Trophoblast cell (in vitro differentiated cells and primary cell): ENCODE measurements around the gene CEPT1.

Source experiments
- DNase-seq, 2 donors: peaks; one replicate each; pipeline ENCODE4 v3.0.0-alpha.2; 2016
- H2AFZ ChIP-seq: 2 replicates; pipeline ENCODE4 v1.6.1; 2013; ENCODE audit warnings: low read length, moderate library complexity, mild to moderate bottlenecking; ENCODE audit not compliant: insufficient read depth, poor library complexity
- H2AK5ac ChIP-seq: 2 replicates; pipeline ENCODE4 v1.6.1; 2013; ENCODE audit warnings: mild to moderate bottlenecking, low read length
- H2BK120ac ChIP-seq: 2 replicates; pipeline ENCODE4 v1.6.1; 2013; ENCODE audit warnings: low read length, mild to moderate bottlenecking, moderate library complexity; ENCODE audit not compliant: insufficient read depth, poor library complexity
- H2BK12ac ChIP-seq: 2 replicates; pipeline ENCODE4 v1.6.1; 2013; ENCODE audit warnings: mild to moderate bottlenecking, low read length, moderate library complexity
- H2BK5ac ChIP-seq: 2 replicates; pipeline ENCODE4 v1.6.1; 2013; ENCODE audit warnings: low read length, low read depth, moderate library complexity, mild to moderate bottlenecking; ENCODE audit not compliant: poor library complexity
- H3K14ac ChIP-seq: 2 replicates; pipeline ENCODE4 v1.6.1; 2013; ENCODE audit warnings: mild to moderate bottlenecking, low read length
- H3K18ac ChIP-seq: 2 replicates; pipeline ENCODE4 v1.6.1; 2013; ENCODE audit warnings: mild to moderate bottlenecking, low read length
- H3K23ac ChIP-seq: 2 replicates; pipeline ENCODE4 v1.6.1; 2013; ENCODE audit warnings: low read length
- H3K27ac ChIP-seq: 2 replicates; pipeline ENCODE4 v1.5.1; 2013; ENCODE audit warnings: low read depth, mild to moderate bottlenecking, inconsistent platforms, low read length, moderate library complexity
- H3K27me3 ChIP-seq: 2 replicates; pipeline ENCODE4 v1.6.1; 2013; ENCODE audit warnings: inconsistent platforms, mild to moderate bottlenecking, low read length, moderate library complexity; ENCODE audit not compliant: insufficient read depth
- H3K36me3 ChIP-seq, 2 experiments: 1 replicate in 1 of 2; 2 replicates in 1 of 2; pipeline ENCODE4 v1.6.1; 2013; ENCODE audit warnings: low read length in 2 of 2, mild to moderate bottlenecking in 2 of 2, moderate library complexity in 1 of 2; ENCODE audit not compliant: insufficient read depth in 2 of 2, control insufficient read depth in 1 of 2
- H3K4ac ChIP-seq: 2 replicates; pipeline ENCODE4 v1.6.1; 2013; ENCODE audit warnings: low read depth, mild to moderate bottlenecking, low read length, moderate library complexity
- H3K4me1 ChIP-seq, 2 experiments: 1 replicate in 1 of 2; 2 replicates in 1 of 2; pipeline ENCODE4 v1.6.1; 2013; ENCODE audit warnings: low read length in 2 of 2, mild to moderate bottlenecking in 2 of 2, moderate library complexity in 1 of 2; ENCODE audit not compliant: insufficient read depth in 2 of 2, control insufficient read depth in 1 of 2
- H3K4me2 ChIP-seq: 2 replicates; pipeline ENCODE4 v1.6.1; 2013; ENCODE audit warnings: inconsistent platforms, mild to moderate bottlenecking, low read length, moderate library complexity
- H3K4me3 ChIP-seq: 2 replicates; pipeline ENCODE4 v1.5.1; 2013; ENCODE audit warnings: mild to moderate bottlenecking, low read depth, low read length, inconsistent platforms
- H3K79me1 ChIP-seq: one replicate; pipeline ENCODE4 v1.6.1; 2013; ENCODE audit warnings: low read length
- H3K79me2 ChIP-seq: 2 replicates; pipeline ENCODE4 v1.6.1; 2013; ENCODE audit warnings: low read length, mild to moderate bottlenecking; ENCODE audit not compliant: control insufficient read depth, insufficient read depth, poor library complexity
- H3K9ac ChIP-seq: 2 replicates; pipeline ENCODE4 v1.6.1; 2013; ENCODE audit warnings: mild to moderate bottlenecking, low read length
- H3K9me3 ChIP-seq: 2 replicates; pipeline ENCODE4 v1.6.1; 2013; ENCODE audit warnings: low read depth, mild to moderate bottlenecking, control low read depth, inconsistent platforms, low read length; ENCODE audit not compliant: insufficient read depth
- H4K12ac ChIP-seq: 2 replicates; pipeline ENCODE4 v1.6.1; 2013; ENCODE audit warnings: low read depth, mild to moderate bottlenecking, low read length, moderate library complexity
- H4K8ac ChIP-seq: 2 replicates; pipeline ENCODE4 v1.6.1; 2013; ENCODE audit warnings: low read depth, mild to moderate bottlenecking, low read length, moderate library complexity
- H4K91ac ChIP-seq: one replicate; pipeline ENCODE4 v1.6.1; 2013; ENCODE audit warnings: low read depth, mild to moderate bottlenecking, low read length, moderate library complexity
- WGBS: extraction: QIAGEN DNeasy Blood & Tissue Kit; methylation state at CpG from one replicate; pipeline ENCODE4 v1.1.7; 2013; ENCODE audit warnings: missing lambda C conversion rate; ENCODE audit not compliant: insufficient read length, insufficient coverage; ENCODE audit errors: extremely low coverage; 5-methylcytosine and 5-hydroxymethylcytosine counted together

The CEPT1 gene

DNA sequence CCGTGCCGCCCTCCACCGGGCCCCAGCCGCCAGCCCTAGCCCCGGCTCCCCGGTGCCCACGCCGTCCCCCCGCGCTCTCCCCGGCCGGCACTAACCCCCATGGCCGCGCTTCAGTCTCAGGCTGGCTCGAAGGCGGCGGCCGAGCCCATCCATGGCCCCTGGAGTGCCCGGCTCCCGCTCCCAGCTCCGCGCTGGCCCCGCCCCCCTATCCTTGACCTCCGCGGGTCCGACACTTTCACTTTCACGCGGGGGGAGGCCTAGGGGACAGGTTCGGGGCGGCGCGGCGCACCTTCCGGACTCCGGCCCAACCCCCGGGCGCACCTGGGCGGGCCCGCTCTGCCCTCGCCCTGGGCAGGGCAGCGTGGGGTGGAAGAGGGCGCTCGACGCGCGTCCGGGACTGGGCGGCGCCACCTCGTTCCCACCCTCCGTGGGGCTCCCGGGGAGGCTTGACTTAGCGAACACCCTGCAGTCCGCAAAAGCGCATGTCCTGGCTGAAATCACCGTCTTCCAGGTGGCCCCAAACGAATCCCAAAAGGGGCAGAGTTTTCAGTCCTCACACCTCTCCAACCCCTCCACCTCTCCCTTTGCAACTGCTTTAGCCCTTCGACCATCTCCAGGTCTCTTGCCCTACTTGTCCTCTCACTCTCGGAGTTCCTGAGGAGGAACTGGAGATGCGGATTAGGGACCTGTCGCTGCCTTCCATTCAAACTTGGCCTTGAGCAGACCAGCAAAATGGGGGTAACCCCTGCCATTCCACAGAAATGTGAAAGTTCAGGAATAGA lies 64.4 kb downstream of the CEPT1 start:
- DNase-seq = no peak
- peak overlapping the region; percentile 0 for H2BK5ac ChIP-seq
- H2BK120ac ChIP-seq = peak overlapping the region; percentile 70
- H3K4me3 ChIP-seq = no peak overlapping the region
- no peak overlapping the region for H3K23ac ChIP-seq
- peak overlapping the region; percentile 84 for H4K91ac ChIP-seq
- peaks cover 2% of the 10 kb centered on the region for H3K79me2 ChIP-seq
- no peaks in the 10 kb centered on the region for H3K36me3 ChIP-seq
- no peak overlapping the region for H4K12ac ChIP-seq
- peaks cover 38% of the 10 kb centered on the region for H3K79me1 ChIP-seq
- H3K27ac ChIP-seq = no peak overlapping the region
- no peak overlapping the region for H2AFZ ChIP-seq
- peak overlapping the region; percentile 85 for H2BK12ac ChIP-seq
- H3K4me2 ChIP-seq = peak overlapping the region; percentile 43
- no peaks in the 10 kb centered on the region for H3K9me3 ChIP-seq
- H4K8ac ChIP-seq = peak overlapping the region; percentile 17
- peaks cover 17 to 26% of the 10 kb centered on the region in 2 experiments for H3K4me1 ChIP-seq
- no peak overlapping the region for H3K9ac ChIP-seq
- H3K4ac ChIP-seq = peak overlapping the region; percentile 41
- WGBS = no CpG with 5 or more reads among the region's 61 CpGs
- no peaks in the 10 kb centered on the region for H3K27me3 ChIP-seq
- H3K14ac ChIP-seq = peak overlapping the region; percentile 59
- H2AK5ac ChIP-seq = peak overlapping the region; percentile 71
- H3K18ac ChIP-seq = peak overlapping the region; percentile 38

DNA sequence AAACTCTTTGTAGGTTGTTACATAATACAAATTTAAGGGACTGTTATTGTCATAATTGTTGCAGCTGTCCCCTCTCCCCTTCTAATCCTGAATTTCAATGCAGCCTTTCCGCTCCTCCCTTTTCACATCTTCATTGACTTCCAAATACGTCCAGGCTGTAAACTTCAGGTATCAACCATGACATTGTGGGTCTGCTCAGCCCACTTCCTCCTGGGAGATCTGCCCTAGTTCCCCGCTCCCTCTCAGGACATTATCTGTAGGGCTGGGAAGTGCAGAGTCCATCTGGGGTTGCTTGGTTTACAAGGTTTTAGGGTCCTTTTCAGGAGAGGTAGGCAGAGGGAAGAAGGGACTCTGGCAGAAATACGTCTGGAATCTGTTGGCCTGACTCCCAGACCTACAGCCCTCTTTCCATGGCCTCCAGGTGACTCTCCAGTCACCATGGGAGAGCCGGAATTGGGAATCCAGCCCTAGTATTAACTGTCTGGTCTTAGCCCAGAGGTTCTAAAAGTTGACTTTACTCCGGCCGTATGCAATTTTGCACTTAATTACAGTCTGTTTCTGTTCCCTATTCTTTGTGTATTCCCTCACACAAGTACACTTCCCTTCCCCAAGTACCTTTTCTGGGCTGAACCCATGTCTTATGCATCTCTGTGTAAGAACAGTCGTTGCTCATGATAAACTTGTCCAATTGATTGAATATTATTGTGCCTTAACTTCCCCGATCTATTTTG lies 65.1 kb downstream of the CEPT1 start:
- Histone ChIP-seq H4K12ac (no peak overlapping the region), H3K4ac (no peak overlapping the region), H4K91ac (peak overlapping the region; percentile 84), H2AFZ (no peak overlapping the region), H2BK120ac (peak overlapping the region; percentile 70), H3K14ac (peak overlapping the region; percentile 46), H3K4me1 (peaks cover 16 to 25% of the 10 kb centered on the region in 2 experiments), H3K23ac (no peak overlapping the region), H3K79me2 (peaks cover 2% of the 10 kb centered on the region), H3K4me2 (no peak overlapping the region), H3K36me3 (no peaks in the 10 kb centered on the region), H3K27me3 (no peaks in the 10 kb centered on the region), H2AK5ac (peak overlapping the region; percentile 15), H3K79me1 (peaks cover 34% of the 10 kb centered on the region), H2BK5ac (peak overlapping the region; percentile 59), H2BK12ac (peak overlapping the region; percentile 69), H3K9ac (no peak overlapping the region), H3K27ac (peak overlapping the region; percentile 4), H4K8ac (peak overlapping the region; percentile 45), H3K9me3 (no peaks in the 10 kb centered on the region), H3K4me3 (no peak overlapping the region), H3K18ac (no peak overlapping the region)
- no CpG with 5 or more reads among the region's 9 CpGs for WGBS
- DNase-seq = no peak

DNA sequence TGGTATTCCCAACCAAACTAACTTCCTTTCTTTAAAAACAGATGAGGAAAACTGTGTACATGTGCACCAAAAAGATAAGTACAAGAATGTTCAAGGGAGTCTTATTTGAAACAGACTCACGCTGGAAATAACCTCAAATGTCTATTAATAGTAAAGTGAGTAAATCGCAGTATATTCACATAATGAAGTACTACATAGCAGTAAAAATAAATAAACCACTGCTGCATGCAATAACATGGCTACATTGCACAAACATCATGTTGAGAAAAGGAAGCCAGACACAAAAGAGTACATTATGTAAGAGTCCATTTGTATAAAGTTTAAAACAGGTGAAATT lies 65.7 kb downstream of the CEPT1 start:
- H3K9ac ChIP-seq = no peak overlapping the region
- no peak overlapping the region for H2BK12ac ChIP-seq
- no peak overlapping the region for H3K4me2 ChIP-seq
- no peak overlapping the region for H3K14ac ChIP-seq
- H4K8ac ChIP-seq = no peak overlapping the region
- no peak overlapping the region for H4K91ac ChIP-seq
- no peak overlapping the region for H3K27ac ChIP-seq
- H3K36me3 ChIP-seq = no peaks in the 10 kb centered on the region
- H2AK5ac ChIP-seq = no peak overlapping the region
- no peak overlapping the region for H3K18ac ChIP-seq
- H3K79me2 ChIP-seq = peaks cover 2% of the 10 kb centered on the region
- H2BK120ac ChIP-seq = no peak overlapping the region
- DNase-seq = peak in 1 of 2 donors; percentile 16
- peaks cover 29% of the 10 kb centered on the region for H3K79me1 ChIP-seq
- no peak overlapping the region for H4K12ac ChIP-seq
- no peak overlapping the region for H3K23ac ChIP-seq
- no peak overlapping the region for H3K4me3 ChIP-seq
- WGBS = no CpG with 5 or more reads among the region's 2 CpGs
- no peak overlapping the region for H3K4ac ChIP-seq
- peaks cover 16 to 22% of the 10 kb centered on the region in 2 experiments for H3K4me1 ChIP-seq
- H2BK5ac ChIP-seq = no peak overlapping the region
- H3K27me3 ChIP-seq = no peaks in the 10 kb centered on the region
- H2AFZ ChIP-seq = no peak overlapping the region
- no peaks in the 10 kb centered on the region for H3K9me3 ChIP-seq

DNA sequence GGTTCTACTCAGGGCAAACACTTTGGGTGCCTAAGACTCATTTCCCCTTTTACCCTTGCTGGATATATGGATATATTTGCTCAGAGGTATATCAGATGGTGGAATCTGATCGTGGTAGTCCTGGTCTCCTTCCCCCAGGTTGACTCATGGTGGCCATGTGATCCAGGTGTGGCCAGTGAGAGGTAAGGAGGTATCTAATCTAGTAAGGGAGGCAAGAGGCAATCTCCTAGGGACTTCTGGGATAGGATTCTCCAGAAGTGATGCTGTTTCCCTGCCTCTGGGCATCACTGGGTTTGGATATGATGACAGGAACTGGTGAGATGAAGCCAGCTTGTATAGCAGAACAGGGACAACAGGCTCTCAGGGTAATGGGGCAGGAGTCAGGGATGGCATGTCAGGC lies 68.9 kb downstream of the CEPT1 start:
- no peak overlapping the region for H3K4me3 ChIP-seq
- no peak overlapping the region for H3K18ac ChIP-seq
- H2AFZ ChIP-seq = no peak overlapping the region
- H3K14ac ChIP-seq = no peak overlapping the region
- H3K9ac ChIP-seq = no peak overlapping the region
- no peak overlapping the region for H2BK5ac ChIP-seq
- peak; percentile 92 to 93 for DNase-seq
- H2BK12ac ChIP-seq = peak overlapping the region; percentile 71
- H3K4ac ChIP-seq = no peak overlapping the region
- H4K12ac ChIP-seq = no peak overlapping the region
- WGBS = no CpG with 5 or more reads among the region's 1 CpG
- no peak overlapping the region for H4K8ac ChIP-seq
- H4K91ac ChIP-seq = no peak overlapping the region
- no peaks in the 10 kb centered on the region for H3K36me3 ChIP-seq
- no peaks in the 10 kb centered on the region for H3K9me3 ChIP-seq
- peaks cover 22% of the 10 kb centered on the region for H3K79me1 ChIP-seq
- H3K79me2 ChIP-seq = no peaks in the 10 kb centered on the region
- no peaks in the 10 kb centered on the region for H3K27me3 ChIP-seq
- peak overlapping the region; percentile 53 for H2AK5ac ChIP-seq
- peak overlapping the region; percentile 41 for H2BK120ac ChIP-seq
- H3K23ac ChIP-seq = no peak overlapping the region
- peaks cover 7 to 10% of the 10 kb centered on the region in 2 experiments for H3K4me1 ChIP-seq
- H3K4me2 ChIP-seq = no peak overlapping the region
- H3K27ac ChIP-seq = no peak overlapping the region
